Loucy (cell line): ENCODE results near the gene PIGM.

Experiments used
- H2AFZ ChIP-seq: fragments of 200-600 bp; sonication (generic); 2 replicates; pipeline ENCODE4 v1.6.0; 2016; ENCODE audit warnings: antibody characterized with exemption, mild to moderate bottlenecking, low read length, moderate library complexity
- H3F3A ChIP-seq: fragments of 200-600 bp; 2 replicates; pipeline ENCODE4 v1.6.0; 2016; ENCODE audit warnings: antibody characterized with exemption, low read depth, mild to moderate bottlenecking
- H3K27me3 ChIP-seq: fragments of 200-600 bp; sonication (generic); 2 replicates; pipeline ENCODE4 v1.6.1; 2014; ENCODE audit warnings: low read length, mild to moderate bottlenecking; ENCODE audit not compliant: insufficient read depth, poor library complexity, severe bottlenecking
- H3K36me3 ChIP-seq: fragments of 200-600 bp; sonication (generic); 2 replicates; pipeline ENCODE4 v1.6.1; 2016; ENCODE audit warnings: low read length; ENCODE audit not compliant: insufficient read depth
- H3K4me1 ChIP-seq: fragments of 200-600 bp; sonication (generic); 2 replicates; pipeline ENCODE4 v1.5.1; 2014; ENCODE audit warnings: low read length, mild to moderate bottlenecking; ENCODE audit not compliant: insufficient read depth, poor library complexity, severe bottlenecking
- H3K4me2 ChIP-seq: fragments of 200-600 bp; sonication (generic); 2 replicates; pipeline ENCODE4 v1.6.0; 2014; ENCODE audit warnings: antibody characterized with exemption, low read length, low read depth, mild to moderate bottlenecking; ENCODE audit not compliant: poor library complexity, severe bottlenecking
- H3K4me3 ChIP-seq: fragments of 200-600 bp; sonication (generic); 2 replicates; pipeline ENCODE4 v1.5.1; 2014; ENCODE audit warnings: low read length, mild to moderate bottlenecking, mixed read lengths; ENCODE audit not compliant: poor library complexity, severe bottlenecking
- H3K79me2 ChIP-seq: fragments of 200-600 bp; sonication (generic); 2 replicates; pipeline ENCODE4 v1.6.1; 2014; ENCODE audit warnings: low read length; ENCODE audit not compliant: insufficient read depth
- H3K9ac ChIP-seq: fragments of 200-600 bp; sonication (generic); 2 replicates; pipeline ENCODE4 v1.6.0; 2014; ENCODE audit warnings: mild to moderate bottlenecking, low read depth, low read length, moderate library complexity; ENCODE audit not compliant: poor library complexity, severe bottlenecking
- H3K9me2 ChIP-seq: fragments of 200-600 bp; sonication (generic); replicated peaks from 2 replicates; pipeline ENCODE4 v1.6.1; 2016; ENCODE audit warnings: low read depth, low read length, mixed read lengths
- H3K9me3 ChIP-seq: fragments of 200-600 bp; sonication (generic); 2 replicates; pipeline ENCODE4 v1.6.1; 2014; ENCODE audit warnings: mild to moderate bottlenecking, antibody characterized with exemption, low read length, low read depth; ENCODE audit not compliant: insufficient read depth
- H4K20me1 ChIP-seq: fragments of 200-600 bp; sonication (generic); 2 replicates; pipeline ENCODE4 v1.6.0; 2014; ENCODE audit warnings: antibody characterized with exemption, low read length, mild to moderate bottlenecking; ENCODE audit not compliant: insufficient read depth, poor library complexity, severe bottlenecking
- CTCF ChIP-seq: fragments of 200-600 bp; sonication (generic); conservative IDR thresholded peaks from 2 replicates; pipeline ENCODE4 v1.5.1; 2014; ENCODE audit warnings: mild to moderate bottlenecking, antibody characterized with exemption, low read length
- EZH2phosphoT487 ChIP-seq: fragments of 200-600 bp; IDR thresholded peaks from 2 replicates; pipeline ENCODE4 v1.6.1; 2018; ENCODE audit warnings: antibody characterized with exemption, mild to moderate bottlenecking, moderate library complexity, borderline replicate concordance

PIGM gene

GRCh38 chr1:160024195-160024905, 7.4 kb downstream of the PIGM start:
- Histone ChIP-seq H3K9me2 (no peaks in the 10 kb centered on the region), H3K4me1 (peaks cover 9% of the 10 kb centered on the region), H3K4me3 (no peak overlapping the region), H3K4me2 (no peak overlapping the region), H3K27me3 (no peaks in the 10 kb centered on the region), H3K9ac (no peak overlapping the region), H4K20me1 (no peaks in the 10 kb centered on the region), H3K79me2 (0 out of 2 replicates have a peak, but pooled peaks cover 9% of the 10 kb centered on the region), H3F3A (no peaks in the 10 kb centered on the region), H2AFZ (no peak overlapping the region), H3K9me3 (no peaks in the 10 kb centered on the region), H3K36me3 (no peaks in the 10 kb centered on the region)
- TF ChIP-seq CTCF (no peak), EZH2phosphoT487 (no peak)

GRCh38 chr1:160022330-160023310, 9.2 kb downstream of the PIGM start:
- H3K27me3 ChIP-seq = no peaks in the 10 kb centered on the region
- H2AFZ ChIP-seq = no peak overlapping the region
- H3K79me2 ChIP-seq = no peaks in the 10 kb centered on the region
- no peak overlapping the region for H3K4me2 ChIP-seq
- H3K9me3 ChIP-seq = no peaks in the 10 kb centered on the region
- TF ChIP-seq EZH2phosphoT487 (no peak), CTCF (no peak)
- no peaks in the 10 kb centered on the region for H3K36me3 ChIP-seq
- no peak overlapping the region for H3K9ac ChIP-seq
- no peaks in the 10 kb centered on the region for H4K20me1 ChIP-seq
- no peaks in the 10 kb centered on the region for H3F3A ChIP-seq
- no peak overlapping the region for H3K4me3 ChIP-seq
- peaks cover 4% of the 10 kb centered on the region for H3K4me1 ChIP-seq
- H3K9me2 ChIP-seq = no peaks in the 10 kb centered on the region

- no peak overlapping the region for H2AFZ ChIP-seq
- no peaks in the 10 kb centered on the region for H4K20me1 ChIP-seq
- H3K4me3 ChIP-seq = no peak overlapping the region
- H3K36me3 ChIP-seq = no peaks in the 10 kb centered on the region
- H3K4me2 ChIP-seq = no peak overlapping the region
- peaks cover 4% of the 10 kb centered on the region for H3K4me1 ChIP-seq
- H3K9ac ChIP-seq = no peak overlapping the region
- H3K79me2 ChIP-seq = no peaks in the 10 kb centered on the region
- TF ChIP-seq EZH2phosphoT487 = no peak
- no peak for TF ChIP-seq CTCF
- no peaks in the 10 kb centered on the region for H3F3A ChIP-seq
- H3K9me3 ChIP-seq = no peaks in the 10 kb centered on the region
- H3K9me2 ChIP-seq = no peaks in the 10 kb centered on the region
- no peaks in the 10 kb centered on the region for H3K27me3 ChIP-seq
Measured at GRCh38 chr1:160021376-160022074, 10.3 kb downstream of the PIGM start.
